Activated naive CD4-positive, alpha-beta T cell treated with anti-CD3 and anti-CD28 coated beads, Interleukin-2, amount 50 U/mL, for 72 hours (primary cell): ENCODE results near the gene RASA1. TPM values are rescaled to one million over a fixed set of nuclear protein-coding genes. Genes with fewer than 3 reads are reported as not detected.
"Not testable (repeated sequence)": the region's sequence is repeated elsewhere in the genome, so short reads cannot be mapped to it uniquely, and the experiment has no call there.

Source experiments
- ATAC-seq, 2 donors: fragments of 150-1000 bp; cut with Tn5 transposase; 2 replicates each; pipeline ENCODE4 v1.10.0; 2021; ENCODE audit warnings: mild to moderate bottlenecking in 2 of 2, moderate library complexity in 2 of 2
- DNase-seq, 2 donors: peaks; one replicate each; pipeline ENCODE4 v3.0.0; 2021 to 2022; ENCODE audit warnings: low spot score in 2 of 2
- H3K27ac Mint-ChIP-seq, 2 donors: one replicate each; pipeline ENCODE4 v1.8.0; 2022; ENCODE audit warnings: mild to moderate bottlenecking in 2 of 2, mixed read lengths in 2 of 2
- H3K36me3 Mint-ChIP-seq, 2 donors: one replicate each; pipeline ENCODE4 v1.8.0; 2022; ENCODE audit warnings: mixed read lengths in 2 of 2
- H3K9me3 Mint-ChIP-seq, 2 donors: one replicate each; pipeline ENCODE4 v1.8.0; 2022; ENCODE audit warnings: mixed read lengths in 2 of 2
- total RNA-seq, 2 donors: library from RNA; stranded (reverse); gene quantifications; one replicate each; pipeline ENCODE4 v1.2.3, GENCODE V29; 2022

RASA1 gene
- total RNA-seq, 2 donors from 2014 or later = 16.9 to 22.9 TPM

- ATAC-seq (no peak), DNase-seq (no peak)
- H3K27ac Mint-ChIP-seq = peak overlapping the region; percentile 15 to 97
- H3K9me3 Mint-ChIP-seq = no peaks in the 10 kb centered on the region
- peaks cover 13 to 20% of the 10 kb centered on the region in 2 donors for H3K36me3 Mint-ChIP-seq
These were observed 1.3 kb downstream of the RASA1 start for GRCh38 chr5:87268970-87269377.

- peaks cover 18 to 20% of the 10 kb centered on the region in 2 donors for H3K36me3 Mint-ChIP-seq
- not testable (repeated sequence) for H3K9me3 Mint-ChIP-seq, ATAC-seq, H3K27ac Mint-ChIP-seq, DNase-seq
These were observed 3.2 kb downstream of the RASA1 start for GRCh38 chr5:87270888-87271287.

GRCh38 chr5:87276655-87277054, 9.0 kb downstream of the RASA1 start:
- H3K27ac Mint-ChIP-seq = no peak overlapping the region
- H3K9me3 Mint-ChIP-seq = no peaks in the 10 kb centered on the region
- DNase-seq = no peak
- H3K36me3 Mint-ChIP-seq = peaks cover 4 to 19% of the 10 kb centered on the region in 2 donors
- peak in 1 of 2 donors; percentile 59 for ATAC-seq

GRCh38 chr5:87277279-87277835, 9.7 kb downstream of the RASA1 start:
- no peaks in the 10 kb centered on the region for H3K9me3 Mint-ChIP-seq
- DNase-seq = no peak
- peak; percentile 47 to 72 for ATAC-seq
- H3K27ac Mint-ChIP-seq = peak overlapping the region in 1 of 2 donors; percentile 32
- H3K36me3 Mint-ChIP-seq = peaks cover 4 to 25% of the 10 kb centered on the region in 2 donors

GRCh38 chr5:87278590-87279100, 11.0 kb downstream of the RASA1 start:
- DNase-seq = no peak
- ATAC-seq = no peak
- Mint-ChIP-seq H3K36me3 (peaks cover 4 to 25% of the 10 kb centered on the region in 2 donors), H3K27ac (no peak overlapping the region), H3K9me3 (no peaks in the 10 kb centered on the region)

- Mint-ChIP-seq H3K9me3 (no peaks in the 10 kb centered on the region), H3K27ac (peak overlapping the region in 1 of 2 donors; percentile 78), H3K36me3 (peaks cover 4 to 27% of the 10 kb centered on the region in 2 donors)
- ATAC-seq = peak; percentile 63 to 86
- no peak for DNase-seq
These were observed 14.6 kb downstream of the RASA1 start for GRCh38 chr5:87282269-87282668.

GRCh38 chr5:87287266-87287665, 19.6 kb downstream of the RASA1 start:
- peaks cover 12 to 41% of the 10 kb centered on the region in 2 donors for H3K36me3 Mint-ChIP-seq
- H3K27ac Mint-ChIP-seq, H3K9me3 Mint-ChIP-seq, ATAC-seq, DNase-seq: not testable (repeated sequence)

GRCh38 chr5:87298692-87299362, 31.1 kb downstream of the RASA1 start:
- ATAC-seq (no peak), DNase-seq (no peak)
- Mint-ChIP-seq H3K9me3 (no peaks in the 10 kb centered on the region), H3K36me3 (peaks cover 7 to 17% of the 10 kb centered on the region in 2 donors), H3K27ac (peak overlapping the region in 1 of 2 donors; percentile 88)

- no peaks in the 10 kb centered on the region for H3K9me3 Mint-ChIP-seq
- peaks cover 15 to 30% of the 10 kb centered on the region in 2 donors for H3K36me3 Mint-ChIP-seq
- H3K27ac Mint-ChIP-seq = no peak overlapping the region
- DNase-seq (no peak), ATAC-seq (no peak)
These were observed 32.5 kb downstream of the RASA1 start for GRCh38 chr5:87300176-87300575.

- peaks cover 0 to 4% of the 10 kb centered on the region in 2 donors for H3K9me3 Mint-ChIP-seq
- H3K36me3 Mint-ChIP-seq = peaks cover 20 to 36% of the 10 kb centered on the region in 2 donors
- DNase-seq (peak in 1 of 2 donors; percentile 24), ATAC-seq (peak; percentile 99 to 100)
- no peak overlapping the region for H3K27ac Mint-ChIP-seq
These were observed 33.1 kb downstream of the RASA1 start for GRCh38 chr5:87300744-87301143.

- no peak for DNase-seq
- Mint-ChIP-seq H3K36me3 (peaks cover 20 to 42% of the 10 kb centered on the region in 2 donors), H3K9me3 (peaks cover 0 to 9% of the 10 kb centered on the region in 2 donors), H3K27ac (no peak overlapping the region)
- ATAC-seq = no peak
These were observed 34.4 kb downstream of the RASA1 start for GRCh38 chr5:87302061-87302460.

- Mint-ChIP-seq H3K27ac (no peak overlapping the region), H3K9me3 (peaks cover 0 to 9% of the 10 kb centered on the region in 2 donors), H3K36me3 (peaks cover 16 to 42% of the 10 kb centered on the region in 2 donors)
- no peak for ATAC-seq
- no peak for DNase-seq
These were observed 35.6 kb downstream of the RASA1 start for GRCh38 chr5:87303324-87303723.

GRCh38 chr5:87306090-87306489, 38.4 kb downstream of the RASA1 start:
- peaks cover 16 to 42% of the 10 kb centered on the region in 2 donors for H3K36me3 Mint-ChIP-seq
- not testable (repeated sequence) for H3K9me3 Mint-ChIP-seq, ATAC-seq, H3K27ac Mint-ChIP-seq, DNase-seq

- peaks cover 0 to 9% of the 10 kb centered on the region in 2 donors for H3K9me3 Mint-ChIP-seq
- ATAC-seq (no peak), DNase-seq (no peak)
- H3K36me3 Mint-ChIP-seq = peaks cover 16 to 42% of the 10 kb centered on the region in 2 donors
- H3K27ac Mint-ChIP-seq = no peak overlapping the region
These were observed 40.2 kb downstream of the RASA1 start for GRCh38 chr5:87307796-87308423.

GRCh38 chr5:87311405-87312279, 44.0 kb downstream of the RASA1 start:
- DNase-seq = no peak
- ATAC-seq = no peak
- peaks cover 3 to 4% of the 10 kb centered on the region in 2 donors for H3K9me3 Mint-ChIP-seq
- H3K36me3 Mint-ChIP-seq = peaks cover 0 to 15% of the 10 kb centered on the region in 2 donors
- no peak overlapping the region for H3K27ac Mint-ChIP-seq

- Mint-ChIP-seq H3K36me3 (peaks cover 0 to 21% of the 10 kb centered on the region in 2 donors), H3K9me3 (peaks cover 3 to 9% of the 10 kb centered on the region in 2 donors), H3K27ac (no peak overlapping the region)
- DNase-seq = no peak
- no peak for ATAC-seq
These were observed 45.5 kb downstream of the RASA1 start for GRCh38 chr5:87313216-87313615.
